ENCODE results near the gene POLR1B.
"Not testable (repeated sequence)": the region's sequence is repeated elsewhere in the genome, so short reads cannot be mapped to it uniquely, and the experiment has no call there.

POLR1B gene

GRCh38 chr2:112516801-112517200, 25.5 kb upstream of the POLR1B start:
- TF ChIP-seq, protein P1, sequence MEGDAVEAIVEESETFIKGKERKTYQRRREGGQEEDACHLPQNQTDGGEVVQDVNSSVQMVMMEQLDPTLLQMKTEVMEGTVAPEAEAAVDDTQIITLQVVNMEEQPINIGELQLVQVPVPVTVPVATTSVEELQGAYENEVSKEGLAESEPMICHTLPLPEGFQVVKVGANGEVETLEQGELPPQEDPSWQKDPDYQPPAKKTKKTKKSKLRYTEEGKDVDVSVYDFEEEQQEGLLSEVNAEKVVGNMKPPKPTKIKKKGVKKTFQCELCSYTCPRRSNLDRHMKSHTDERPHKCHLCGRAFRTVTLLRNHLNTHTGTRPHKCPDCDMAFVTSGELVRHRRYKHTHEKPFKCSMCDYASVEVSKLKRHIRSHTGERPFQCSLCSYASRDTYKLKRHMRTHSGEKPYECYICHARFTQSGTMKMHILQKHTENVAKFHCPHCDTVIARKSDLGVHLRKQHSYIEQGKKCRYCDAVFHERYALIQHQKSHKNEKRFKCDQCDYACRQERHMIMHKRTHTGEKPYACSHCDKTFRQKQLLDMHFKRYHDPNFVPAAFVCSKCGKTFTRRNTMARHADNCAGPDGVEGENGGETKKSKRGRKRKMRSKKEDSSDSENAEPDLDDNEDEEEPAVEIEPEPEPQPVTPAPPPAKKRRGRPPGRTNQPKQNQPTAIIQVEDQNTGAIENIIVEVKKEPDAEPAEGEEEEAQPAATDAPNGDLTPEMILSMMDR (conservative IDR thresholded peaks at IDR 0.05; ENCODE audit: low read length), result no peak
- DNase-seq (ENCODE audit: low read depth), result no peak
- H3K4me3 ChIP-seq (ENCODE audit: low read length), result no peak overlapping the region

- H3K4me3 ChIP-seq (ENCODE audit: low read length), result no peak overlapping the region
- DNase-seq (ENCODE audit: low read depth), result no peak
- TF ChIP-seq, protein P1 (conservative IDR thresholded peaks at IDR 0.05; ENCODE audit: low read length), result no peak
Measured at GRCh38 chr2:112518807-112519206, 23.5 kb upstream of the POLR1B start.

GRCh38 chr2:112519506-112519905, 22.8 kb upstream of the POLR1B start:
- H3K4me3 ChIP-seq (ENCODE audit: low read length), result no peak overlapping the region
- DNase-seq (ENCODE audit: low read depth), result no peak
- TF ChIP-seq, protein P1 (conservative IDR thresholded peaks at IDR 0.05; ENCODE audit: low read length), result no peak

DNA sequence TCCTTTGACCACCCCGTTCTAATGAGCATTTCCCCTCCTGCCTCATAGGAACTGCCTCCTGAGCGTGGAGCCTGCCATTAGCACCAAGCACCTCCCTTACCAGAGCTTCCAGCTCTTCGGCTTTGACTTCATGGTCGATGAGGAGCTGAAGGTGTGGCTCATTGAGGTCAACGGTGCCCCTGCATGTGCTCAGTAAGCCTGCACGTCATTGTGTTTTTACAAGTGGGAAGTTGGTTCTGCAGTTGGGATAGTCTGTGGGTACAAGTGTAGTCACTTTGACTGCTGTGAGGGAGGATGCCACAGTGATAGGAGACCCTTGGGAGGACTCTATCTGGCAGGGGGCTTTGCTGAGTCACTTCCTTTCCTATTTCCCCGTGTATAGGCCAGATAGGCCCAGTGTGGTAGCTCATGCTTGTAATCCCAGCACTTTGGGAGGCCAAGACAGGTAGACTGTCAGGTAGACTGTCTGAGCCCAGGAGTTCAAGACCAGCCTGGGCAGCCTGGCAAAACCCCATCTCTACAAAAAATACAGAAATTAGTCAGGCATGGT, 22.0 kb upstream of the POLR1B start:
- TF ChIP-seq, protein P1 (conservative IDR thresholded peaks at IDR 0.05; ENCODE audit: low read length), result no peak
- H3K4me3 ChIP-seq (ENCODE audit: low read length), result no peak overlapping the region
- no peak for DNase-seq (ENCODE audit: low read depth)

GRCh38 chr2:112523291-112523777, 18.9 kb upstream of the POLR1B start:
- no peak for DNase-seq (ENCODE audit: low read depth)
- TF ChIP-seq, protein P1 (conservative IDR thresholded peaks at IDR 0.05; ENCODE audit: low read length), result no peak
- H3K4me3 ChIP-seq (ENCODE audit: low read length), result no peak overlapping the region

DNA sequence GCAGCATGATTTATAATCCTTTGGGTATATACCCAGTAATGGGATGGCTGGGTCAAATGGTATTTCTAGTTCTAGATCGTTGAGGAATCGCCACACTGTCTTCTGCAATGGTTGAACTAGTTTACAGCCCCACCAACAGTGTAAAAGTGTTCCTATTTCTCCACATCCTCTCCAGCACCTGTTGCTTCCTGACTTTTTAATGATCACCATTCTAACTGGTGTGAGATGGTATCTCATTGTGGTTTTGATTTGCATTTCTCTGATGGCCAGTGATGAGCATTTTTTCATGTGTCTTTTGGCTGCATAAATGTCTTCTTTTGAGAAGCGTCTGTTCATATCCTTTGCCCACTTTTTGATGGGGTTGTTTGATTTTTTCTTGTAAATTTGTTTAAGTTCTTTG, 18.0 kb upstream of the POLR1B start:
- H3K4me3 ChIP-seq (ENCODE audit: low read length); DNase-seq (ENCODE audit: low read depth): not testable (repeated sequence)

DNA sequence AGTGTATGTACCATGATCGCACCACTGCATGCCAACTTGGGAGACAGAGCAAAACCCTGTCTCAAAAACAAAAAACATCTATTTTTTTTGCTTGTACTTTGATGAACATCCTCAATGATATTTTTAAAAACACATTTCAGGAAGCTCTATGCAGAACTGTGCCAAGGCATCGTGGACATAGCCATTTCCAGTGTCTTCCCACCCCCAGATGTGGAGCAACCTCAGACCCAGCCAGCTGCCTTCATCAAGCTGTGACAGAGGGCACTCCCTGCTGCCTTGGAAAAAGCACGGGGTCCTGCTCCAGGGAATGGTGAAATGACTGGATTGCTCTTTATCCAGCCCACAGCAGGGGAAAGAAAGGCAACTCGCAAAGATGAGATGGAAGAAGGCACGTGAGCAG, 13.7 kb upstream of the POLR1B start:
- TF ChIP-seq, protein P1 (conservative IDR thresholded peaks at IDR 0.05; ENCODE audit: low read length), result no peak
- H3K4me3 ChIP-seq (ENCODE audit: low read length), result no peak overlapping the region
- DNase-seq (ENCODE audit: low read depth), result no peak

DNA sequence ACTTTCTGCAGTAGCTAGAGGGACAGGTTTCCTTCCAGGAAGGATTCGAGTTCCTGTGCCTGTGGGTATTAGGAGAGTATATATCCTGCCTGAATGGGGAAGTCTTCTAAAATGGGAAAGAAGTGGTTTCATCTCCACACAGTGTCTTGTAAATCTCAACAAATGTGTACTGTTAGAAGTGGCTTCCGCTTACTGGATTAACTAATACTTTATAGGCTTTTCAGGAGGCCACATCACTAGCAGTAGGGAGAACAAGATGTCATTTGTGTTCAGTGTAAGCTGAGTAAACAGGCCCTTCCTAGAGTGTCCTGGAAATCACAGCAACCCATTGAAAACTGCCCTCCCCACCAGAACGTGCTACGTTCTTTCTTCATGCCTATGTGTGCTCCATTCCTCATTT, 12.5 kb upstream of the POLR1B start:
- no peak for DNase-seq (ENCODE audit: low read depth)
- TF ChIP-seq, protein P1 (conservative IDR thresholded peaks at IDR 0.05; ENCODE audit: low read length), result no peak
- no peak overlapping the region for H3K4me3 ChIP-seq (ENCODE audit: low read length)

Measured in AG10803 (cell line).